SK-N-SH (cell line): ENCODE results near the gene CEL. TPM values are rescaled to one million over a fixed set of nuclear protein-coding genes. Genes with fewer than 3 reads are reported as not detected.

ENCODE experiments used
- CTCF ChIA-PET: fragments of 300-600, 350-600 bp; formaldehyde crosslinking; extraction: SDS; loops from one replicate; lab custom pipeline; 2021; lab: Yijun Ruan, JAX
- POLR2A ChIA-PET: fragments of 350-600 bp; sonication (Branson Sonifier 250); formaldehyde crosslinking; extraction: SDS; loops from one replicate; lab custom pipeline; 2020; ENCODE audit warnings: antibody characterized with exemption, inconsistent platforms; lab: Yijun Ruan, JAX
- DNase-seq: peaks from one replicate; pipeline ENCODE4 v3.0.0; 2012
- H2AFZ ChIP-seq: fragments of 200-600 bp; sonication (generic); 2 replicates; pipeline ENCODE4 v1.8.1; 2016; ENCODE audit warnings: antibody characterized with exemption, mild to moderate bottlenecking, low read depth
- H3F3A ChIP-seq: fragments of 200-600 bp; sonication (generic); replicated peaks from 2 replicates; pipeline ENCODE3; 2016; ENCODE audit warnings: antibody characterized with exemption, mild to moderate bottlenecking; ENCODE audit not compliant: insufficient read depth
- H3K27ac ChIP-seq, 2 experiments: fragments of 200-500 bp in 1 of 2; fragments of 200-600 bp in 1 of 2; sonication (Bioruptor generic) in 1 of 2; sonication (generic), shearing (Covaris generic) in 1 of 2; 2 replicates each; pipeline versions ENCODE4 v1.5.1 to v1.6.1; 2014 to 2016; ENCODE audit warnings: low read depth in 2 of 2, inconsistent platforms in 1 of 2, low read length in 1 of 2, mild to moderate bottlenecking in 1 of 2, mixed read lengths in 1 of 2
- H3K27me3 ChIP-seq: fragments of 200-600 bp; sonication (generic), shearing (Covaris generic); 2 replicates; pipeline ENCODE4 v1.6.1; 2016; ENCODE audit warnings: mixed run types; ENCODE audit not compliant: insufficient read depth
- H3K36me3 ChIP-seq, 2 experiments: fragments of 200-500 bp in 1 of 2; fragments of 200-600 bp in 1 of 2; sonication (Bioruptor generic) in 1 of 2; sonication (generic) in 1 of 2; replicated peaks in 1 of 2; 2 replicates each; pipeline versions ENCODE3 to v1.5.1; 2014 to 2016; ENCODE audit warnings: low read length in 1 of 2, mild to moderate bottlenecking in 1 of 2; ENCODE audit not compliant: insufficient read depth in 2 of 2, control insufficient read depth in 1 of 2
- H3K4me1 ChIP-seq, 2 experiments: fragments of 200-500 bp in 1 of 2; fragments of 200-600 bp in 1 of 2; sonication (Bioruptor generic) in 1 of 2; sonication (generic), shearing (Covaris generic) in 1 of 2; 2 replicates each; pipeline versions ENCODE4 v1.5.1 to v1.6.1; 2014 to 2016; ENCODE audit warnings: low read depth in 1 of 2, low read length in 1 of 2, mixed run types in 1 of 2; ENCODE audit not compliant: insufficient read depth in 2 of 2, control insufficient read depth in 1 of 2
- H3K4me2 ChIP-seq: fragments of 200-600 bp; sonication (generic), shearing (Covaris generic); 2 replicates; pipeline ENCODE4 v1.6.1; 2017; ENCODE audit warnings: mixed run types
- H3K4me3 ChIP-seq, 2 experiments: fragments of 200-500 bp in 1 of 2; fragments of 200-600 bp in 1 of 2; sonication (Bioruptor generic) in 1 of 2; sonication (generic), shearing (Covaris generic) in 1 of 2; 2 replicates each; pipeline versions ENCODE4 v1.5.1 to v1.8.1; 2014 to 2016; ENCODE audit warnings: low read depth in 2 of 2, inconsistent platforms in 1 of 2, low read length in 1 of 2, mild to moderate bottlenecking in 1 of 2, mixed read lengths in 1 of 2, moderate library complexity in 1 of 2
- H3K79me2 ChIP-seq: fragments of 200-600 bp; sonication (generic); 2 replicates; pipeline ENCODE4 v1.8.1; 2017; ENCODE audit warnings: mild to moderate bottlenecking; ENCODE audit not compliant: insufficient read depth
- H3K9ac ChIP-seq: fragments of 200-600 bp; sonication (generic); 2 replicates; pipeline ENCODE4 v1.6.1; 2017; ENCODE audit warnings: mixed run types
- H3K9me2 ChIP-seq: fragments of 200-600 bp; sonication (generic); 2 replicates; pipeline ENCODE4 v1.6.1; 2017; ENCODE audit warnings: mixed run types
- H3K9me3 ChIP-seq: fragments of 200-600 bp; sonication (generic); 2 replicates; pipeline ENCODE4 v1.6.1; 2017; ENCODE audit warnings: mixed run types, mild to moderate bottlenecking, moderate library complexity
- H4K20me1 ChIP-seq: fragments of 200-600 bp; sonication (generic); 2 replicates; pipeline ENCODE4 v1.6.1; 2017; ENCODE audit warnings: mild to moderate bottlenecking, mixed run types; ENCODE audit not compliant: insufficient read depth
- EP300 ChIP-seq, 2 experiments: IDR thresholded peaks; 2 replicates each; pipeline versions ENCODE4 v1.4.0 to v1.6.1; 2012; ENCODE audit warnings: borderline replicate concordance in 1 of 2, low read depth in 1 of 2, low read length in 1 of 2
- FOSL2 ChIP-seq: IDR thresholded peaks from 2 replicates; pipeline ENCODE4 v1.4.0; 2012; ENCODE audit warnings: low read depth, mild to moderate bottlenecking, moderate library complexity, borderline replicate concordance
- FOXJ3 ChIP-seq: sonication (generic); formaldehyde crosslinking; IDR thresholded peaks from 2 replicates; pipeline ENCODE4 v1.5.1; 2020; ENCODE audit warnings: mild to moderate bottlenecking, missing genetic modification reagents
- FOXM1 ChIP-seq: IDR thresholded peaks from 2 replicates; pipeline ENCODE4 v1.4.0; 2012; ENCODE audit warnings: low read depth, mild to moderate bottlenecking
- GABPA ChIP-seq: IDR thresholded peaks from 2 replicates; pipeline ENCODE4 v1.4.0; 2012; ENCODE audit warnings: low read depth, mild to moderate bottlenecking
- JUND ChIP-seq: IDR thresholded peaks from 2 replicates; pipeline ENCODE4 v1.4.0; 2012
- MAX ChIP-seq: IDR thresholded peaks from 2 replicates; pipeline ENCODE4 v1.4.0; 2012; ENCODE audit warnings: low read depth
- MEF2A ChIP-seq: IDR thresholded peaks from 2 replicates; pipeline ENCODE4 v1.4.0; 2012; ENCODE audit warnings: low read depth, borderline replicate concordance
- MXI1 ChIP-seq: IDR thresholded peaks from 2 replicates; pipeline ENCODE4 v1.6.1; 2012; ENCODE audit warnings: mild to moderate bottlenecking, low read depth, low read length, improper control_type of control experiment
- NFIC ChIP-seq: IDR thresholded peaks from 2 replicates; pipeline ENCODE4 v1.4.0; 2012; ENCODE audit warnings: borderline replicate concordance
- POLR2AphosphoS5 ChIP-seq: IDR thresholded peaks from 2 replicates; pipeline ENCODE4 v1.6.1; 2012; ENCODE audit warnings: low read depth, low read length
- RXRA ChIP-seq: IDR thresholded peaks from 2 replicates; pipeline ENCODE4 v1.4.0; 2012; ENCODE audit warnings: low read depth, mild to moderate bottlenecking, borderline replicate concordance
- SIN3A ChIP-seq: IDR thresholded peaks from 2 replicates; pipeline ENCODE4 v1.6.1; 2012; ENCODE audit warnings: low read depth, mild to moderate bottlenecking, low read length, moderate library complexity, borderline replicate concordance
- SMC3 ChIP-seq: IDR thresholded peaks from 2 replicates; pipeline ENCODE4 v1.6.1; 2012; ENCODE audit warnings: low read depth, low read length, improper control_type of control experiment
- TCF12 ChIP-seq: IDR thresholded peaks from 2 replicates; pipeline ENCODE4 v1.4.0; 2012
- TEAD4 ChIP-seq: IDR thresholded peaks from 2 replicates; pipeline ENCODE4 v1.4.0; 2012; ENCODE audit warnings: mild to moderate bottlenecking, borderline replicate concordance; ENCODE audit not compliant: insufficient read depth
- WGBS: methylation state at CpG from one replicate; pipeline ENCODE4 v1.1.6; 2017; ENCODE audit warnings: low lambda C conversion rate; 5-methylcytosine and 5-hydroxymethylcytosine counted together
- polyA plus RNA-seq, 3 experiments: library from polyadenylated mRNA; depleted of rRNA; stranded (reverse); fragments of >200 nt; gene quantifications; 2 replicates each; pipeline ENCODE4 v1.2.3, GENCODE V29; 2012
- TF ChIP-seq, protein P1 (sequence below): IDR thresholded peaks from 2 replicates; pipeline ENCODE4 v1.6.1; 2012; ENCODE audit warnings: mild to moderate bottlenecking, low read depth, low read length, moderate library complexity
- TF ChIP-seq, protein P2 (sequence below): fragments of 200-600 bp; sonication (generic); IDR thresholded peaks from 2 replicates; pipeline ENCODE4 v1.6.1; 2017; ENCODE audit warnings: antibody characterized with exemption, mild to moderate bottlenecking, moderate library complexity
- TF ChIP-seq, protein P3 (sequence below): IDR thresholded peaks from 2 replicates; pipeline ENCODE4 v1.4.0; 2012; ENCODE audit warnings: low read depth, borderline replicate concordance

CEL gene
- polyA plus RNA-seq, 1 of the 3 experiments (the other 2 are of a cell fraction), result 0.87 TPM

DNA sequence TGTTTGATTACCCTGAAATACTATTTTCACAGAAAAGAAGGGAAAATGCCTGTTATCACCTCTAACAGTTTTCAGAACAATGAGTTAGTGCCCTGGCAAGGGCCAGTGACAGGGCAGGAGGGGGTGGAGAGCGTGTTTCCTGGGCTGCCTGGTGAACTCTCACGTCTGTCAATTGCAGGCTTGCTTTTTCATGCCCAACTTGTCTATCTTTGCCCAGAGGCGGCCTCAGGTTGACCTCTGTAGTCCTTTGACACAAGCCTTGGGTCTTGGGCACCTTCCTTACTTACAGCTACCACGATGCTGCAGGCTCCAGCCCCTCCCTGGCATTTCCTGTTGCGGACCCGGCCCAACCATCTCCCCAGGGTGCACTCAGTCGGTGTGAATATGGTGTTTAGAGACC lies 2.2 kb upstream of the CEL start:
- CTCF ChIA-PET, result interaction anchor here (1.9 to 4.0 kb wide), 3 partner anchors 20 to 86 kb away, joined by 4 to 28 read pairs (median 6); no protein-coding TSS in a partner anchor
- 88% methylated on average over 7 of the region's 7 CpGs for WGBS
- Histone ChIP-seq H2AFZ (no peak overlapping the region), H3K9ac (no peak overlapping the region), H3K4me2 (no peak overlapping the region), H3K27me3 (no peaks in the 10 kb centered on the region), H3K27ac (peak overlapping the region in 1 of 2 experiments; percentile 18; a peak in 1 of 4 replicates), H3K9me3 (no peaks in the 10 kb centered on the region), H3K9me2 (no peaks in the 10 kb centered on the region), H4K20me1 (no peaks in the 10 kb centered on the region), H3F3A (no peaks in the 10 kb centered on the region), H3K4me3 (no peak overlapping the region), H3K79me2 (no peaks in the 10 kb centered on the region), H3K36me3 (peaks cover 2 to 25% of the 10 kb centered on the region in 2 experiments), H3K4me1 (peaks cover 0 to 34% of the 10 kb centered on the region in 2 experiments; a peak in 1 of 4 replicates)
- POLR2A ChIA-PET, result no interaction called here
- peak; percentile 32 for DNase-seq
- TF ChIP-seq, protein P1, sequence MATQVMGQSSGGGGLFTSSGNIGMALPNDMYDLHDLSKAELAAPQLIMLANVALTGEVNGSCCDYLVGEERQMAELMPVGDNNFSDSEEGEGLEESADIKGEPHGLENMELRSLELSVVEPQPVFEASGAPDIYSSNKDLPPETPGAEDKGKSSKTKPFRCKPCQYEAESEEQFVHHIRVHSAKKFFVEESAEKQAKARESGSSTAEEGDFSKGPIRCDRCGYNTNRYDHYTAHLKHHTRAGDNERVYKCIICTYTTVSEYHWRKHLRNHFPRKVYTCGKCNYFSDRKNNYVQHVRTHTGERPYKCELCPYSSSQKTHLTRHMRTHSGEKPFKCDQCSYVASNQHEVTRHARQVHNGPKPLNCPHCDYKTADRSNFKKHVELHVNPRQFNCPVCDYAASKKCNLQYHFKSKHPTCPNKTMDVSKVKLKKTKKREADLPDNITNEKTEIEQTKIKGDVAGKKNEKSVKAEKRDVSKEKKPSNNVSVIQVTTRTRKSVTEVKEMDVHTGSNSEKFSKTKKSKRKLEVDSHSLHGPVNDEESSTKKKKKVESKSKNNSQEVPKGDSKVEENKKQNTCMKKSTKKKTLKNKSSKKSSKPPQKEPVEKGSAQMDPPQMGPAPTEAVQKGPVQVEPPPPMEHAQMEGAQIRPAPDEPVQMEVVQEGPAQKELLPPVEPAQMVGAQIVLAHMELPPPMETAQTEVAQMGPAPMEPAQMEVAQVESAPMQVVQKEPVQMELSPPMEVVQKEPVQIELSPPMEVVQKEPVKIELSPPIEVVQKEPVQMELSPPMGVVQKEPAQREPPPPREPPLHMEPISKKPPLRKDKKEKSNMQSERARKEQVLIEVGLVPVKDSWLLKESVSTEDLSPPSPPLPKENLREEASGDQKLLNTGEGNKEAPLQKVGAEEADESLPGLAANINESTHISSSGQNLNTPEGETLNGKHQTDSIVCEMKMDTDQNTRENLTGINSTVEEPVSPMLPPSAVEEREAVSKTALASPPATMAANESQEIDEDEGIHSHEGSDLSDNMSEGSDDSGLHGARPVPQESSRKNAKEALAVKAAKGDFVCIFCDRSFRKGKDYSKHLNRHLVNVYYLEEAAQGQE, result no peak
- TF ChIP-seq MAX, result no peak
- TF ChIP-seq MXI1, result no peak
- TF ChIP-seq POLR2AphosphoS5, result no peak
- TF ChIP-seq TCF12, result no peak
- TF ChIP-seq FOXM1, result no peak
- TF ChIP-seq EP300 (IDR thresholded peaks at IDR 0.05; ENCODE audit: borderline replicate concordance in 1 of 2, low read depth in 1 of 2, low read length in 1 of 2), result no peak
- no peak for TF ChIP-seq GABPA
- TF ChIP-seq MEF2A, result no peak
- no peak for TF ChIP-seq FOXJ3 (CRISPR knock-in tag)
- no peak for TF ChIP-seq SMC3
- no peak for TF ChIP-seq FOSL2
- no peak for TF ChIP-seq TEAD4
- no peak for TF ChIP-seq SIN3A
- TF ChIP-seq, protein P2, sequence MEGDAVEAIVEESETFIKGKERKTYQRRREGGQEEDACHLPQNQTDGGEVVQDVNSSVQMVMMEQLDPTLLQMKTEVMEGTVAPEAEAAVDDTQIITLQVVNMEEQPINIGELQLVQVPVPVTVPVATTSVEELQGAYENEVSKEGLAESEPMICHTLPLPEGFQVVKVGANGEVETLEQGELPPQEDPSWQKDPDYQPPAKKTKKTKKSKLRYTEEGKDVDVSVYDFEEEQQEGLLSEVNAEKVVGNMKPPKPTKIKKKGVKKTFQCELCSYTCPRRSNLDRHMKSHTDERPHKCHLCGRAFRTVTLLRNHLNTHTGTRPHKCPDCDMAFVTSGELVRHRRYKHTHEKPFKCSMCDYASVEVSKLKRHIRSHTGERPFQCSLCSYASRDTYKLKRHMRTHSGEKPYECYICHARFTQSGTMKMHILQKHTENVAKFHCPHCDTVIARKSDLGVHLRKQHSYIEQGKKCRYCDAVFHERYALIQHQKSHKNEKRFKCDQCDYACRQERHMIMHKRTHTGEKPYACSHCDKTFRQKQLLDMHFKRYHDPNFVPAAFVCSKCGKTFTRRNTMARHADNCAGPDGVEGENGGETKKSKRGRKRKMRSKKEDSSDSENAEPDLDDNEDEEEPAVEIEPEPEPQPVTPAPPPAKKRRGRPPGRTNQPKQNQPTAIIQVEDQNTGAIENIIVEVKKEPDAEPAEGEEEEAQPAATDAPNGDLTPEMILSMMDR, result no peak
- no peak for TF ChIP-seq NFIC
- TF ChIP-seq RXRA, result no peak
- TF ChIP-seq JUND, result no peak
- TF ChIP-seq, protein P3, sequence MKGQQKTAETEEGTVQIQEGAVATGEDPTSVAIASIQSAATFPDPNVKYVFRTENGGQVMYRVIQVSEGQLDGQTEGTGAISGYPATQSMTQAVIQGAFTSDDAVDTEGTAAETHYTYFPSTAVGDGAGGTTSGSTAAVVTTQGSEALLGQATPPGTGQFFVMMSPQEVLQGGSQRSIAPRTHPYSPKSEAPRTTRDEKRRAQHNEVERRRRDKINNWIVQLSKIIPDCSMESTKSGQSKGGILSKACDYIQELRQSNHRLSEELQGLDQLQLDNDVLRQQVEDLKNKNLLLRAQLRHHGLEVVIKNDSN, result no peak
